Panc1 (cell line): ENCODE measurements around the gene SGIP1. TPM values are rescaled to one million over a fixed set of nuclear protein-coding genes. Genes with fewer than 3 reads are reported as not detected.

Source experiments
- ATAC-seq: fragments of 200-7000 bp; cut with Tn5 transposase; 2 replicates; pipeline ENCODE4 v1.9.1; 2020; ENCODE audit warnings: mild to moderate bottlenecking, moderate library complexity
- BruUV-seq: library from RNA; stranded (reverse); fragments of 400-500 nt; replicated peaks from 2 replicates; lab custom pipeline; 2021; lab: Mats Ljungman, UMichigan
- CTCF ChIA-PET: fragments of 300-600 bp; sonication (Branson Sonifier 250); formaldehyde crosslinking; loops from one replicate; lab custom pipeline; 2022; ENCODE audit warnings: antibody characterized with exemption; lab: Charles Lee
- POLR2A ChIA-PET: fragments of 300-600 bp; sonication (Branson Sonifier 250); formaldehyde crosslinking; loops from one replicate; lab custom pipeline; 2022; ENCODE audit warnings: antibody characterized with exemption; lab: Charles Lee
- DNase-seq: peaks from one replicate; pipeline ENCODE4 v3.0.0-alpha.2; 2010; ENCODE audit warnings: low read depth, low spot score
- H3K27ac ChIP-seq: 2 replicates; pipeline ENCODE4 v1.5.1; 2011; ENCODE audit warnings: mild to moderate bottlenecking, low read length, inconsistent platforms
- H3K27me3 ChIP-seq: fragments of 200-500 bp; sonication (Bioruptor generic); 2 replicates; pipeline ENCODE4 v1.6.0; 2014; ENCODE audit warnings: low read length, inconsistent platforms; ENCODE audit not compliant: control insufficient read depth, insufficient read depth
- H3K36me3 ChIP-seq: fragments of 200-500 bp; sonication (Bioruptor generic); 2 replicates; pipeline ENCODE4 v1.5.1; 2014; ENCODE audit warnings: inconsistent platforms, mild to moderate bottlenecking, low read length, moderate library complexity; ENCODE audit not compliant: control insufficient read depth, insufficient read depth
- H3K4me1 ChIP-seq: 2 replicates; pipeline ENCODE4 v1.5.1; 2011; ENCODE audit warnings: inconsistent platforms, mild to moderate bottlenecking, low read length, moderate library complexity; ENCODE audit not compliant: control insufficient read depth, insufficient read depth
- H3K4me3 ChIP-seq, 2 experiments: 2 replicates each; pipeline ENCODE4 v1.5.1; 2011 to 2012; ENCODE audit warnings: low read depth in 2 of 2, low read length in 2 of 2, mild to moderate bottlenecking in 2 of 2, inconsistent platforms in 1 of 2, moderate library complexity in 1 of 2
- H3K9me3 ChIP-seq: fragments of 200-500 bp; sonication (Bioruptor generic); 2 replicates; pipeline ENCODE4 v1.5.1; 2014; ENCODE audit warnings: low read depth, mild to moderate bottlenecking, inconsistent platforms, low read length, moderate library complexity; ENCODE audit not compliant: control insufficient read depth, insufficient read depth
- POLR2AphosphoS5 ChIP-seq: IDR thresholded peaks from 2 replicates; pipeline ENCODE4 v1.6.1; 2012; ENCODE audit warnings: mild to moderate bottlenecking, low read depth, low read length, moderate library complexity
- SIN3A ChIP-seq: IDR thresholded peaks from 2 replicates; pipeline ENCODE4 v1.6.1; 2012; ENCODE audit warnings: low read depth, mild to moderate bottlenecking, low read length, moderate library complexity, borderline replicate concordance; ENCODE audit not compliant: insufficient read depth
- TCF7L2 ChIP-seq: IDR thresholded peaks from 2 replicates; pipeline ENCODE4 v1.6.1; 2011; ENCODE audit warnings: mild to moderate bottlenecking, low read depth, low read length, inconsistent platforms
- in situ Hi-C: cut with HindIII; loops from 2 replicates; pipeline ENCODE4 v1.10.0; 2016; ENCODE audit warnings: low sequenced_read_pairs, low pct_unique_long_range_greater_than_20kb
- intact Hi-C: fragments of 100-400 bp; cut with micrococcal nuclease; formaldehyde crosslinking; loops from one replicate; pipeline ENCODE4 v1.10.0; 2022; ENCODE audit not compliant: unreplicated experiment
- total RNA-seq: library from RNA; stranded (reverse); gene quantifications from one replicate; pipeline ENCODE4 v1.2.1, GENCODE V29; 2021; ENCODE audit not compliant: unreplicated experiment
- TF ChIP-seq, protein P1 (sequence below), 2 experiments: IDR thresholded peaks; 2 replicates each; pipeline ENCODE4 v1.6.1; 2011 to 2012; ENCODE audit warnings: low read depth in 2 of 2, control low read depth in 1 of 2, low read length in 1 of 2, mild to moderate bottlenecking in 1 of 2, moderate library complexity in 1 of 2; ENCODE audit not compliant: insufficient read depth in 1 of 2
- TF ChIP-seq, protein P2 (sequence below): fragments of 450-650 bp; IDR thresholded peaks from 2 replicates; pipeline ENCODE4 v1.5.1; 2017; ENCODE audit warnings: mild to moderate bottlenecking

SGIP1 gene
- total RNA-seq, 1 experiment from 2014 or later = 1.6 TPM

DNA sequence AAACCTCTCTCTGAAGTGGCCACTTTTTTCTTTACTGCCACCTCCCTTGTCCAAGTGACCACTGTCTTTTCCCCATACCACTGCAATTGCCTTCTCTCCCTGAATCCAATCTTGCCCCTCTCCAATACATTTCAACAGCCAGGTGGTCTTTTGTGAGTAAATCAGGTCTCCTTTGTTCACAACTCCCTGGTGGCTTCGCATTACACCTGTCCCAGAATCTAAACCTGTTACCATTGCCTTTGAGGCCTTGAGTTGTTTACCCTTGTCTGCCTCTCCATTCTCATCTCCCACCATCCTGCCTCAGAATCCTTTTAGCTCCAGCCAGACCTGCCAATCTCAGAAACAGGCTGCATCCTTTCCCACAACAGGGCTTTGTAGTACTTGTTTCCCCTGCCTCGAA is 196.5 kb downstream of the SGIP1 start:
- no peaks in the 10 kb centered on the region for H3K27me3 ChIP-seq
- ATAC-seq (no peak), DNase-seq (no peak)
- intact Hi-C loops (no loop called here), in situ Hi-C loops (no loop called here)
- POLR2A ChIA-PET = no interaction called here
- no peaks in the 10 kb centered on the region; the same call in 1 of the 2 replicates for H3K4me1 ChIP-seq
- CTCF ChIA-PET = no interaction called here
- no peak for TF ChIP-seq SIN3A
- no peak for TF ChIP-seq TCF7L2
- TF ChIP-seq, protein P1, sequence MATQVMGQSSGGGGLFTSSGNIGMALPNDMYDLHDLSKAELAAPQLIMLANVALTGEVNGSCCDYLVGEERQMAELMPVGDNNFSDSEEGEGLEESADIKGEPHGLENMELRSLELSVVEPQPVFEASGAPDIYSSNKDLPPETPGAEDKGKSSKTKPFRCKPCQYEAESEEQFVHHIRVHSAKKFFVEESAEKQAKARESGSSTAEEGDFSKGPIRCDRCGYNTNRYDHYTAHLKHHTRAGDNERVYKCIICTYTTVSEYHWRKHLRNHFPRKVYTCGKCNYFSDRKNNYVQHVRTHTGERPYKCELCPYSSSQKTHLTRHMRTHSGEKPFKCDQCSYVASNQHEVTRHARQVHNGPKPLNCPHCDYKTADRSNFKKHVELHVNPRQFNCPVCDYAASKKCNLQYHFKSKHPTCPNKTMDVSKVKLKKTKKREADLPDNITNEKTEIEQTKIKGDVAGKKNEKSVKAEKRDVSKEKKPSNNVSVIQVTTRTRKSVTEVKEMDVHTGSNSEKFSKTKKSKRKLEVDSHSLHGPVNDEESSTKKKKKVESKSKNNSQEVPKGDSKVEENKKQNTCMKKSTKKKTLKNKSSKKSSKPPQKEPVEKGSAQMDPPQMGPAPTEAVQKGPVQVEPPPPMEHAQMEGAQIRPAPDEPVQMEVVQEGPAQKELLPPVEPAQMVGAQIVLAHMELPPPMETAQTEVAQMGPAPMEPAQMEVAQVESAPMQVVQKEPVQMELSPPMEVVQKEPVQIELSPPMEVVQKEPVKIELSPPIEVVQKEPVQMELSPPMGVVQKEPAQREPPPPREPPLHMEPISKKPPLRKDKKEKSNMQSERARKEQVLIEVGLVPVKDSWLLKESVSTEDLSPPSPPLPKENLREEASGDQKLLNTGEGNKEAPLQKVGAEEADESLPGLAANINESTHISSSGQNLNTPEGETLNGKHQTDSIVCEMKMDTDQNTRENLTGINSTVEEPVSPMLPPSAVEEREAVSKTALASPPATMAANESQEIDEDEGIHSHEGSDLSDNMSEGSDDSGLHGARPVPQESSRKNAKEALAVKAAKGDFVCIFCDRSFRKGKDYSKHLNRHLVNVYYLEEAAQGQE (IDR thresholded peaks at IDR 0.05; ENCODE audit: insufficient read depth in 1 of 2, low read depth in 2 of 2, low read length in 1 of 2) = no peak
- no peak for TF ChIP-seq POLR2AphosphoS5
- TF ChIP-seq, protein P2, sequence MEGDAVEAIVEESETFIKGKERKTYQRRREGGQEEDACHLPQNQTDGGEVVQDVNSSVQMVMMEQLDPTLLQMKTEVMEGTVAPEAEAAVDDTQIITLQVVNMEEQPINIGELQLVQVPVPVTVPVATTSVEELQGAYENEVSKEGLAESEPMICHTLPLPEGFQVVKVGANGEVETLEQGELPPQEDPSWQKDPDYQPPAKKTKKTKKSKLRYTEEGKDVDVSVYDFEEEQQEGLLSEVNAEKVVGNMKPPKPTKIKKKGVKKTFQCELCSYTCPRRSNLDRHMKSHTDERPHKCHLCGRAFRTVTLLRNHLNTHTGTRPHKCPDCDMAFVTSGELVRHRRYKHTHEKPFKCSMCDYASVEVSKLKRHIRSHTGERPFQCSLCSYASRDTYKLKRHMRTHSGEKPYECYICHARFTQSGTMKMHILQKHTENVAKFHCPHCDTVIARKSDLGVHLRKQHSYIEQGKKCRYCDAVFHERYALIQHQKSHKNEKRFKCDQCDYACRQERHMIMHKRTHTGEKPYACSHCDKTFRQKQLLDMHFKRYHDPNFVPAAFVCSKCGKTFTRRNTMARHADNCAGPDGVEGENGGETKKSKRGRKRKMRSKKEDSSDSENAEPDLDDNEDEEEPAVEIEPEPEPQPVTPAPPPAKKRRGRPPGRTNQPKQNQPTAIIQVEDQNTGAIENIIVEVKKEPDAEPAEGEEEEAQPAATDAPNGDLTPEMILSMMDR = no peak
- H3K4me3 ChIP-seq = no peak overlapping the region
- no peaks in the 10 kb centered on the region for H3K36me3 ChIP-seq
- H3K9me3 ChIP-seq = no peaks in the 10 kb centered on the region
- no peak overlapping the region for H3K27ac ChIP-seq
- no TSS peak for BruUV-seq

DNA sequence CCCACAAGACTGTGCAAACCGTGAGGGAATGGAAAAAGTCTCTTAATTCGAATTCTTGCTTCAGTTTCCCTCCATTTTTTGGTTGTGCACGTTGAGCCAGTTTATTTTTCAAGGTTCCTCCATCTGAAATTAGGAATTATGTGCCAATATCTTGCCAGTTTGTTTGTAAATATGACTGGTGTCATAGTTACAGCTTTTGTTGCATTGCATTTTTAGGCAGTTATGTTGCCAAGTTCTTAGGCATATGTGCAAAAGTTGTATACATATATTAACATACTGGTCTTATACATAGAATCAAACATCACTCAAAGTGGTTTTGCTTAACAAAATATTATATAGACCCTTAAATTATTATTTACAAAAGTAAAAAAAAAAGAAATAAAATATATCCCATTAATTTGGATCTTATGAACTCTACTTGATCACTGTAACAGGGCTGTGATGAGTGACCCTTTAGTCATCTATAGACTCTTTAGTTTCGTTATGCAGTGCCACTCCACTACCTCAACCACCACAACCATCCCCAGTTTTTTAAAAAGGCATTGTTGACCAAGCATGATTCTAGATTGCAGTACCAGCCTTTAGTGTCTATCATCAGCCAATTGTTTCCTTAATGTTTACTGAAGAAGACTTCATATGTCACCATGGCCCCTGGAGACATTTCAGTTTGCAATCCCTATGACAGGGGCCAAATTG is 197.4 kb downstream of the SGIP1 start:
- H3K27me3 ChIP-seq = no peaks in the 10 kb centered on the region
- TF ChIP-seq, protein P1 (IDR thresholded peaks at IDR 0.05; ENCODE audit: insufficient read depth in 1 of 2, low read depth in 2 of 2, low read length in 1 of 2) = no peak
- TF ChIP-seq SIN3A (no peak), POLR2AphosphoS5 (no peak), TCF7L2 (no peak)
- TF ChIP-seq, protein P2 = no peak
- H3K9me3 ChIP-seq = no peaks in the 10 kb centered on the region
- no peak overlapping the region for H3K4me3 ChIP-seq
- H3K4me1 ChIP-seq = no peaks in the 10 kb centered on the region; the same call in 1 of the 2 replicates
- ChIA-PET CTCF (no interaction called here), POLR2A (no interaction called here)
- no peaks in the 10 kb centered on the region for H3K36me3 ChIP-seq
- in situ Hi-C loops = no loop called here
- no peak for DNase-seq
- H3K27ac ChIP-seq = no peak overlapping the region
- BruUV-seq = no TSS peak
- intact Hi-C loops = no loop called here
- no peak for ATAC-seq
